Daoy (cell line): ENCODE data around the gene PLEKHG7. TPM values are rescaled to one million over a fixed set of nuclear protein-coding genes. Genes with fewer than 3 reads are reported as not detected.
"Not testable (repeated sequence)": the region's sequence is repeated elsewhere in the genome, so short reads cannot be mapped to it uniquely, and the experiment has no call there.

ENCODE experiments used
- DNase-seq: peaks from one replicate; pipeline ENCODE4 v3.0.0-alpha.2; 2015; ENCODE audit warnings: low read depth
- total RNA-seq: library from RNA; depleted of rRNA; stranded (reverse); fragments of >200 nt; shearing (Covaris generic); gene quantifications from 2 replicates; pipeline ENCODE4 v1.2.3, GENCODE V29; 2014; rRNA removed

The PLEKHG7 gene, protein sequence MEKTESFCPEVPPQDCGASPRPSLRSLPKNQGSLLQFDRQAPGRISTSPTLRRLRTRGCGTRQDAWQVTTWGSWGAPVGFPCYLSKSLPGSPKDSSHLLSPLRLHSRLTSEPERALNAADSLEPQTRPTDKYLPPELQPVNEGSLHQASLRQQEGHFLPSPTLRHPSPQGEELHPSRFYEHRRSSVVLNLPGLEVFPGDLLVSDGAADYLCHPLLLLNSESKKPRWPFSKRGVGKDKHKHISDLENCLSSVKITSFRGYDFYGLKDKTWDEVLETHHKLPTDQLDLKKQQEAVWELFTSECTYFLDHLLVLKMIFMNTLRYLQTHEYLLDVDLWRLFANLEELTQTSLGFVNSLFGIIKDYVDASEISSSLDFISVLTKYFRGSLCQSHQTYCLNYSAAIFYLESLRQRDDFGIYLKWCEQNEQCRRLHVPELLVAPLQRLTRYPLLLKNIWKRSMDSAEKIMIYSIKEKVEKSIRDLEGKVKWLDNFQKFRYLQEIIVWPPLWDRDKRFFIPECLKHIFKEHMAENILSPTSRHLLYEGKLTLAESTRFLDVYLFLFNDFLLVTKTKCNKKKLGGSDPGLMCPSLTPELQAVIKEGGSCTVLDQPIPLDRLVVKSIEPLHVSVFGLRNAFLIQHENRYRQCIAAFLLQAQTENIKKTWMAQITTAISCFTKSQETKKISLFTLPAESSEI
- total RNA-seq = not detected in 2 replicates

- DNase-seq = no peak
Observed at GRCh38 chr12:92702754-92703679, at the start of gene PLEKHG7. Gene PLEKHG7 (plus strand): TSS chr12:92702989. CDS start chr12:92706632, 3,643 bp downstream.

- DNase-seq = not testable (repeated sequence)
Observed at GRCh38 chr12:92654256-92654655, 48.5 kb upstream of the PLEKHG7 start.

DNA sequence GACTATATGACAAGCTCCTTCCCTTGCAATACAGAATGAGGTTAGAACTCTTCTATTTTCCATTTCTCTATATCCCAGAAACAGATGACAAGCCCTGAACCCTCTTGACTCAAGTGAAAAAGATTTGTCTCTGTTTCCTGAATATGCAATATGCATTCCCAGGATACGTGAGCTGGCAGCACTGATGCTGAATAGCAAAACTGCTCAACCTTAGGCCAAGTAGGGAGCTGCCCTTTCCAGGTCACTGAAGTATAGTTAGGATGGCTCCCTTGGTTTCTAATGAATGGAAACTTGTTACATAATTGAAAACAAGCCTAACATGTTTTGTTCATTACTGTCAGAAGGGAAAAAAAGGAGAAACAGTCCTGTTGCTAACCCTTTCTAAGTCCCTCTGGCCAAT lies 47.9 kb upstream of the PLEKHG7 start:
- no peak for DNase-seq

- no peak for DNase-seq
Observed at GRCh38 chr12:92656911-92657310, 45.9 kb upstream of the PLEKHG7 start.

- no peak for DNase-seq
Observed at GRCh38 chr12:92657770-92658169, 45.0 kb upstream of the PLEKHG7 start.

DNA sequence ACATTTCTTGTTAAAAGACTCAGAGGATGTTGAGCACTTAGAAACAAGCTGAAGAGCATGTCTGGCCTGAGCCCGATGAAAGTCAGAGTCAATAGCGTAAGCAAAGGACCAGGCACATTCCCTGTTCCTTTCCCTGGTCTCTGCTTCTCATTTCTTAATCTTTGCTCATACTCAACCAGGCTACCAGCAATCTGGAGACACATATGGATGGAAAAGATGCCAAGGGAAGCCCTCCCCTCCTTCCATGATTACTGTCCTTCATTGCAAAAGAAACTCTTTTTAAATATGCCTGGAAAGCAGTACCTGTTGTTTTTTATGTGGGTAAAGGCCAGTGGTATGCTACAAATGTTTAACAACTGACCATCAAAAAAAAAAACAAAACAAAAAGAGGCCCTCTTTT lies 44.2 kb upstream of the PLEKHG7 start:
- no peak for DNase-seq

- no peak for DNase-seq
Observed at GRCh38 chr12:92661269-92661668, 41.5 kb upstream of the PLEKHG7 start.

- no peak for DNase-seq
Observed at GRCh38 chr12:92665496-92665895, 37.3 kb upstream of the PLEKHG7 start.

- DNase-seq = no peak
Observed at GRCh38 chr12:92668739-92669138, 34.0 kb upstream of the PLEKHG7 start.

DNA sequence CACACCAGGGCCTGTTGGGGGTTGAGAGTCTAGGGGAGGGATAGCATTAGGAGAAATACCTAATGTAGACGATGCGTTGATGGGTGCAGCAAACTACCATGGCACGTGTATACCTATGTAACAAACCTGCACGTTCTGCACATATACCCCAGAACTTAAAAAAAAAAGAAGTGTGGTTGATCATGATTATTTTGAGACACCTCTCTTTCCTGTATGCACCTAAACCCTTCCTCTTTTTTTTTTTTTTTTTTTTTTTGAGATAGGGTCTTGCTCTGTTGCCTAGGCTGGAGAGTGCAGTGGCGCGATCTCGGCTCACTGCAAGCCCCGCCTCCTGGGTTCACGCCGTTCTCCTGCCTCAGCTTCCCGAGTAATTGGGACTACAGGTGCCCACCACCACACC lies 31.3 kb upstream of the PLEKHG7 start:
- not testable (repeated sequence) for DNase-seq

DNA sequence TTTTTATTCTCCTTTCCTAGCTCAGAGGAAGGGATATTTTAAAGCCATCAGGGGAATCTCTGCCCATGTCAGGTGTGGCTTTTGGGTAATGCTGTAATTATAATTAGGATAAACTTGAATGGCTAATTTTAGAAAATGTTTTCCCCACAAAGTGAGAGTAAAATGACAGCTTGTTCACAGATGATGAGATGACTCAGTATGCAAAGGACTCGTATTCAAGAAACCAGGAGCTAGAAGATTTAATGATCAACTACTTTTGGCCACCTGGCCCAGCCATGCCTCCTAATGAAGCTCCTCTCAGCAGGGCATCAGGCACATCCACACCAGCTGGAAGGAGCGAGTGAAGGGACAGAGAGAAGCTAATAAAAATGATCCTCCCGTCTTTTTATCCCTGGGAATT lies 29.0 kb upstream of the PLEKHG7 start:
- DNase-seq = no peak

- no peak for DNase-seq
Observed at GRCh38 chr12:92674500-92674899, 28.3 kb upstream of the PLEKHG7 start.

GRCh38 chr12:92675092-92675865 lies 27.5 kb upstream of the PLEKHG7 start:
- peak; percentile 66 for DNase-seq

DNA sequence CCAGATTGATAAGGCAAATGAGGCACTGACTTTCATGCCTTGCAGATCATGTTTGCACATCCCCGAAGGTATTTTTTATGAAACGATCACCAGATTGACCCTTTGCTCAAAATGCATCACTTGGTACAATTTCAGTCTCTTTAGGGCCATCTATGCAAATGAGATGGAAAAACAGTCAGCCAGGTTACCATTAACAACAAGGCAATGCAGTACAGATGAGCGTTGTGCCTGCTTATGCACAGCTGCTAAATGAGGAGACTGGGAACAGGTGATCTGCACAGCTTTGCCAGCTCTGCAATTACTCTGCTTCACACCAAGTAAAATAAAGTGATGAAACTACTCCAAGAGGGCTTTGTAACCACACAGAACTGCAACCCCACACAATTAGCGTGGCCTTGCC lies 26.1 kb upstream of the PLEKHG7 start:
- no peak for DNase-seq

DNA sequence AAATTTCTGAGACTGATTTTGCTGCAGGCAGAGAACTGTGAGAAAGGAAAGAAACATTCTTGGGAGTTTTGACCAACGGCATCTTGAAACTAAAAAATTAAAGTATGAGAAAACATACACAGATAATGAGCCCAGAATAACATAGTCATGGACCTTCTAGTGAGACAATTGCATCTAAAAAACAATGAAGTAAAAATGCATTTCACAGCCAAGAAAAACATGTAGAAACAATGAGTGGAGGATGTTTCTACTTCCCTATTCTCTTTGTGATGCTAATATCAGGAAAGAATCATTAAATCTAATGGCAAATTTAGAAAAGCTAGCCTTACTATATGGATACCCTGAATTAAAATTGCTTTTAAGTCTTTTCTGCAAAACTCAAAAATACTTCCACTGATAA lies 12.2 kb upstream of the PLEKHG7 start:
- no peak for DNase-seq

- DNase-seq = no peak
Observed at GRCh38 chr12:92695056-92695455, 7.7 kb upstream of the PLEKHG7 start.

- DNase-seq = no peak
Observed at GRCh38 chr12:92695577-92695976, 7.2 kb upstream of the PLEKHG7 start.

DNA sequence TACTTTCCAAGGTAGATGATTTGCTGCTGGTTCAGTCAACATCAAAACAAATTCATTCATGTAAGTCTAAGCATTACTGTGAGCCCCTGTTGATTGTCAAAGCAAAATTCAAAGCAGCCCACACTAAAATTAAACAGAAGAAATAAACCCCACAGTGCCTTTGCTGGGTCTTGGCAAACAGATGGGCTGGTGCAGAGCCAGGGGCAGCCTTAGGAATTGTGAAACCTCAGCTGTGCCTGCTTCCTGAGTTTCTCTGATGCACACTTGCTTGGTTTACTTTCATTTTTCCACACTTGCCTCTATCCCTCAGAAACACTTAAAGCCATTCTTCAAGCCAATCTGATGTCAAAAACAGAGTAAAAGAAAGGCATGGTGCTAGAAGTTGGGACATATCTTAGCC lies 6.6 kb upstream of the PLEKHG7 start:
- DNase-seq = no peak

GRCh38 chr12:92698474-92698873 lies 4.3 kb upstream of the PLEKHG7 start:
- DNase-seq = no peak

- no peak for DNase-seq
Observed at GRCh38 chr12:92701441-92701840, 1.3 kb upstream of the PLEKHG7 start.

DNA sequence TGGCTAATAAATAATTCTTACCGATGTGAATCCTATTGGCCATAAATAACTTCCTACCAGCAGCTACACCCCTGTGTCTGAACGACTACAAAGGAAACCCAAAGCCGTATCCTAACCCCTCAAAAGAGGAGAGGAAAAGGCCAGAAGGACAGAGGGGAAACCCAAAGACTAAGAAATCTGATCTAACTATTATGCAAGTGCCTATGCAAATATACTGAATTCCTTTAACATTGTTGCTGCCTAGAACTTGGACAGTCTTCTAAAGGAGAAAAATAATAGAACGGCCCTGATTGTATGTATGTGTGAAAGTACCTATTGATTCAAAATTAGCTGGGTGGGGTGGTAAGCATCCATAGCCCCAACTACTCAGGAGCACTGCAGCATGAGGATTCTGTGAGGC lies 997 bp downstream of the PLEKHG7 start:
- no peak for DNase-seq
